ENCODE data around the gene LGALS3. TPM values are rescaled to one million over a fixed set of nuclear protein-coding genes. Genes with fewer than 3 reads are reported as not detected.
A peak's percentile ranks its signal among the peaks of the same experiment; 100 is the strongest.

The LGALS3 gene
- total RNA-seq, 1 experiment from 2014 or later, result 122 TPM

DNA sequence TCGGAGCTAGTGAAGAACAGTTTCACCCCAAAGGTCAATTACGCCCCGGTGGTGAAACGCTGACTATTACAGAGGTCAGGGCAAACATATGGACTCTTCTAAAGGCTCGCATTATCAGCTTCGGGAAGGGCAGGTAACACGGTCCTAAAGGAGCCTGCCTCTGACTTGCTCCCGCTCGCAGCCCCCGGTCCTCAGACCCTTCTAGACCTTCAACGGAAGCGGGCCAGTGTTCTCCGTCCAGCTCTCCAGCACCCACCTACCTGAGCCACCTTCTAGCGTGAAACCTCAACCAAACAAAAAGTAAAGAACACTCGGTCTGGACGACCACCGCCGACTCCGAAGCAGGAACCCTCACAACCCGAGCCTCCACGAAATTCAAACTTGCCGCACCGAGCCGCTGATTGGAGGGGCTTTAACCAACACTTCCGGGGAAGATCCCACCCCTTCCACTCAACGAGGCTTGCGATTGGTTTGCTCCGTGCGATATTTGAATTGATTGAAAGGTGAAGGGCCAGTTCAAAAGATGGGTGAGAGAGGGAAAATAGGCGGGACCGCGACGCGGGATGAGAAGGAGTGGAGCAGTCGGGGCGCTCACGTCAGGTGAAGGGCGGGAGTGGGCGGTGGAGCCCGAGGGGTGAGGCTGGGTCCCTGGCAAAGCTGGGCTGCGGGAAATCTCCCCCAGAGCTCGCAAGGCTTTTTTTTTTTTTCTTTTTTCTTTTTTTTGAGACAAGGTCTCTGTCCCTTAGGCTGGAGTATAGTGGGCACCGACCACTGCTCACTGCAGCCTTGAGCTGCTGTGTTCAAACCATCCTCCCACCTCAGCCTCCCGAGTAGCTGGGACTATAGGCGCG is 62.4 kb downstream of the LGALS3 start, which contains the start of gene DLGAP5:
DLGAP5 (minus strand) TSS at position 383 of the 851 bp plus-strand sequence. CDS start 2,406 bp downstream, outside the sequence.
- peak; percentile 92 to 94 for DNase-seq
- TF ChIP-seq EZH2 (IDR thresholded peaks at IDR 0.05; ENCODE audit: low read depth), result no peak
- TF ChIP-seq, protein P1, sequence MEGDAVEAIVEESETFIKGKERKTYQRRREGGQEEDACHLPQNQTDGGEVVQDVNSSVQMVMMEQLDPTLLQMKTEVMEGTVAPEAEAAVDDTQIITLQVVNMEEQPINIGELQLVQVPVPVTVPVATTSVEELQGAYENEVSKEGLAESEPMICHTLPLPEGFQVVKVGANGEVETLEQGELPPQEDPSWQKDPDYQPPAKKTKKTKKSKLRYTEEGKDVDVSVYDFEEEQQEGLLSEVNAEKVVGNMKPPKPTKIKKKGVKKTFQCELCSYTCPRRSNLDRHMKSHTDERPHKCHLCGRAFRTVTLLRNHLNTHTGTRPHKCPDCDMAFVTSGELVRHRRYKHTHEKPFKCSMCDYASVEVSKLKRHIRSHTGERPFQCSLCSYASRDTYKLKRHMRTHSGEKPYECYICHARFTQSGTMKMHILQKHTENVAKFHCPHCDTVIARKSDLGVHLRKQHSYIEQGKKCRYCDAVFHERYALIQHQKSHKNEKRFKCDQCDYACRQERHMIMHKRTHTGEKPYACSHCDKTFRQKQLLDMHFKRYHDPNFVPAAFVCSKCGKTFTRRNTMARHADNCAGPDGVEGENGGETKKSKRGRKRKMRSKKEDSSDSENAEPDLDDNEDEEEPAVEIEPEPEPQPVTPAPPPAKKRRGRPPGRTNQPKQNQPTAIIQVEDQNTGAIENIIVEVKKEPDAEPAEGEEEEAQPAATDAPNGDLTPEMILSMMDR (conservative IDR thresholded peaks at IDR 0.05), result no peak
- H3K27me3 ChIP-seq (ENCODE audit: insufficient read depth, low read depth), result no peaks in the 10 kb centered on the region
- no peaks in the 10 kb centered on the region for H3K9me2 ChIP-seq (ENCODE audit: insufficient read depth)
- peaks cover 40% of the 10 kb centered on the region for H3K79me2 ChIP-seq (ENCODE audit: low read depth)
- peak within 1 kb of the TSS; percentile 84 for H3K4me2 ChIP-seq
- ChIA-PET POLR2A (ENCODE audit: unreplicated experiment) (interaction anchor here (0.5 to 0.8 kb wide), 7 partner anchors 13 to 1199 kb away, joined by 3 to 11 read pairs (median 5); no protein-coding TSS in a partner anchor), CTCF (interaction anchor here (0.6 to 1.0 kb wide), 4 partner anchors 10 to 163 kb away, joined by 3 to 6 read pairs (median 6); no protein-coding TSS in a partner anchor)
- H3F3A ChIP-seq (ENCODE audit: insufficient read depth, low read depth), result no peaks in the 10 kb centered on the region
- H3K36me3 ChIP-seq (ENCODE audit: low read depth), result 0 out of 2 replicates have a peak, but pooled peaks cover 4% of the 10 kb centered on the region
- H3K27ac ChIP-seq, result no peak within 1 kb of the TSS
- intact Hi-C loops (cut with micrococcal nuclease; ENCODE audit: unreplicated experiment), result loop anchor here (2.0 kb wide), 1 partner anchor 239 kb away; no protein-coding TSS in a partner anchor
- no peaks in the 10 kb centered on the region for H4K20me1 ChIP-seq (ENCODE audit: insufficient read depth)
- TSS peak; percentile 82 for BruUV-seq (replicated peaks)
- H3K4me3 ChIP-seq, result peak within 1 kb of the TSS; percentile 79
- H3K9me3 ChIP-seq (ENCODE audit: insufficient read depth, low read depth), result no peaks in the 10 kb centered on the region
- H3K4me1 ChIP-seq (replicated peaks; ENCODE audit: insufficient read depth), result peaks cover 18% of the 10 kb centered on the region
- H2AFZ ChIP-seq, result peak within 1 kb of the TSS; percentile 95

DNA sequence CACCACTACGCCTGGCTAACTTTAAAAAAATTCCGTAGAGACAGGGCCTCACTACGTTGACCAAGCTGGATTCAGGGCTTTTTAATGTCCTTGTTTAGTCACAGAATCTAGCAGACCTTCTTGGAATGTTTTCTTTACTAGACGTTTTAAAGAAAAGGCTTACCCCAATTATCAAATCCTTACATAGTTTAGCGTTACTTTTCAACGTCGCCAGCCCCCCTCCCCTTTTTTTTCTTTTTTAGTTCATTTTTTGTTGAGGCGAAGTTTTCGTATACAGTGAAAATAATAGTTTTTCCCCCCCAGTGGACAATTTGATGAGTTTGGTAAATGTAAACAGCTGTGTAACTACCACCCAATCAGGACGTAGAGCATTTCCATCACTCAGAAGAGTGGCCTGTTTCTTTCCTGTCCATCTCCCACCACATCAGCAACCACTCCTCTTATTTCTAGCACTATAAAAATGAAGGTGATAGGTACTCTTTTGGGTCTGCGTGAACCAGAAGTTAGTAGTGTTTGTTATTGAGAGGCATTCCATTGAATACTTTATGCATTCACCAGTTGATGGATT is 63.1 kb downstream of the LGALS3 start:
- peaks cover 40% of the 10 kb centered on the region for H3K79me2 ChIP-seq (ENCODE audit: low read depth)
- no peaks in the 10 kb centered on the region for H3K9me2 ChIP-seq (ENCODE audit: insufficient read depth)
- no peaks in the 10 kb centered on the region for H4K20me1 ChIP-seq (ENCODE audit: insufficient read depth)
- peak overlapping the region; percentile 79 for H3K4me3 ChIP-seq
- no peak overlapping the region for H3K27ac ChIP-seq
- no peak for DNase-seq
- H3K27me3 ChIP-seq (ENCODE audit: insufficient read depth, low read depth), result no peaks in the 10 kb centered on the region
- ChIA-PET POLR2A (ENCODE audit: unreplicated experiment) (interaction anchor here (0.5 to 0.8 kb wide), 3 partner anchors 13 to 135 kb away, joined by 3 to 11 read pairs (median 8); no protein-coding TSS in a partner anchor), CTCF (interaction anchor here (0.5 to 0.7 kb wide), 4 partner anchors 9 to 376 kb away, joined by 3 to 6 read pairs (median 6); no protein-coding TSS in a partner anchor)
- no peaks in the 10 kb centered on the region for H3K36me3 ChIP-seq (ENCODE audit: low read depth)
- BruUV-seq (replicated peaks), result no TSS peak
- peak overlapping the region; percentile 84 for H3K4me2 ChIP-seq
- H3K9me3 ChIP-seq (ENCODE audit: insufficient read depth, low read depth), result no peaks in the 10 kb centered on the region
- peak overlapping the region; percentile 93 for H2AFZ ChIP-seq
- no peaks in the 10 kb centered on the region for H3F3A ChIP-seq (ENCODE audit: insufficient read depth, low read depth)
- no peak for TF ChIP-seq EZH2 (IDR thresholded peaks at IDR 0.05; ENCODE audit: low read depth)
- TF ChIP-seq, protein P1 (conservative IDR thresholded peaks at IDR 0.05), result no peak
- intact Hi-C loops (cut with micrococcal nuclease; ENCODE audit: unreplicated experiment), result no loop called here
- peaks cover 18% of the 10 kb centered on the region for H3K4me1 ChIP-seq (replicated peaks; ENCODE audit: insufficient read depth)

DNA sequence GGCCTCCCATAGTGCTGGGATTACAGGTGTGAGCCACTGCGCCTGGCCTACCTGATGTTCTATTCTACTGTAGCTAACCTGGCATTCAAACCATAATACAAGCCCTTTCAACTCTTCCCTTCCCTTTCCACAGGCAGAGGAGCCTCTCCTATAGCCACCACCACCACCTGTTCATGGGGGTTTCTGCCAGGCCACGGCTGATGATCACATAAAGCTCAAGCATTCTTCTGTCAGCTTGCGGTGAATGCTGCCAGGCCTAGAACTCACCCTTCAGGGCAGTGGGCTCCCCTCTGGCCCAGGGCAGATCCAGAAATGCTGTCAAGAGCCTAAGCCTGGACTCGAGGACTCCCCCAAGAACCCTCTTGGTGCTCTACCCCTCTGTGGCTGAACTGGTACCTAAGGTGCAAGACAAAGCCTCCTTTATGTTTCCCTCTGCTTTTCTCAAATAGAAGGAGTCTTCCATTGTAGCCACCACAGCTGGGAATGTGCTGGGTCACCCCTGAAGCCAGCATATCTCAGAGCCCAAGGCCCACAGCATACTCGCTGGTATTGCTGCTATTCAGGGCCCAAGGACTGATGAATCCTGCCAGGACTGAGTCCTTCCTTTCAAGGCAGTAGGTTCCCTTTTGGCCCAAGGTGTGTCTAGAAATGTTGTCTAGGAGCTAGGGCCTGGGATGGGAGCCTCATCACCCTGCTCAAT is 65.8 kb downstream of the LGALS3 start:
- intact Hi-C loops (cut with micrococcal nuclease; ENCODE audit: unreplicated experiment), result no loop called here
- H2AFZ ChIP-seq, result no peak overlapping the region
- H3K27me3 ChIP-seq (ENCODE audit: insufficient read depth, low read depth), result no peaks in the 10 kb centered on the region
- H3K36me3 ChIP-seq (ENCODE audit: low read depth), result no peaks in the 10 kb centered on the region
- no peak overlapping the region for H3K27ac ChIP-seq
- H3K4me3 ChIP-seq, result no peak overlapping the region
- H3K9me3 ChIP-seq (ENCODE audit: insufficient read depth, low read depth), result no peaks in the 10 kb centered on the region
- no peaks in the 10 kb centered on the region for H3F3A ChIP-seq (ENCODE audit: insufficient read depth, low read depth)
- peaks cover 8% of the 10 kb centered on the region for H3K4me1 ChIP-seq (replicated peaks; ENCODE audit: insufficient read depth)
- H3K4me2 ChIP-seq, result no peak overlapping the region
- ChIA-PET POLR2A (ENCODE audit: unreplicated experiment) (no interaction called here), CTCF (interaction anchor here (0.5 kb wide), 1 partner anchor 71 kb away, joined by 3 read pairs; no protein-coding TSS in a partner anchor)
- DNase-seq, result no peak
- no TSS peak for BruUV-seq (replicated peaks)
- TF ChIP-seq EZH2 (IDR thresholded peaks at IDR 0.05; ENCODE audit: low read depth), result no peak
- TF ChIP-seq, protein P1 (conservative IDR thresholded peaks at IDR 0.05), result no peak
- H3K79me2 ChIP-seq (ENCODE audit: low read depth), result peaks cover 15% of the 10 kb centered on the region
- H4K20me1 ChIP-seq (ENCODE audit: insufficient read depth), result no peaks in the 10 kb centered on the region
- no peaks in the 10 kb centered on the region for H3K9me2 ChIP-seq (ENCODE audit: insufficient read depth)
